ENCODE results near the gene PCYT2. TPM values are rescaled to one million over a fixed set of nuclear protein-coding genes. Genes with fewer than 3 reads are reported as not detected.
A peak's percentile ranks its signal among the peaks of the same experiment; 100 is the strongest.

The PCYT2 gene
- total RNA-seq, 2 donors from 2014 or later = 66.8 to 70.9 TPM

- Histone ChIP-seq H3K27ac (ENCODE audit: low read depth, low read length) (no peak overlapping the region), H3K4me3 (ENCODE audit: low read length) (no peak overlapping the region), H3K4me1 (ENCODE audit: control insufficient read depth, insufficient read depth, low read length) (peaks cover 15% of the 10 kb centered on the region), H3K27me3 (ENCODE audit: control insufficient read depth, insufficient read depth, low read length, poor library complexity, severe bottlenecking) (no peaks in the 10 kb centered on the region), H3K36me3 (ENCODE audit: control insufficient read depth, insufficient read depth, low read length) (peaks cover 21% of the 10 kb centered on the region), H3K9me3 (ENCODE audit: control insufficient read depth, low read length) (no peaks in the 10 kb centered on the region), H3K9ac (ENCODE audit: extremely low read depth, low read length, poor library complexity, severe bottlenecking) (no peak overlapping the region)
- Mint-ChIP-seq H3K27ac (peak overlapping the region; percentile 92), H3K36me3 (ENCODE audit: low read depth) (peaks cover 28% of the 10 kb centered on the region), H3K27me3 (ENCODE audit: insufficient read depth) (no peaks in the 10 kb centered on the region), H3K4me1 (peaks cover 25% of the 10 kb centered on the region), H3K4me3 (peak overlapping the region; percentile 88), H3K9me3 (no peaks in the 10 kb centered on the region)
- no peak for TF ChIP-seq CTCF (conservative IDR thresholded peaks at IDR 0.05)
- WGBS, 2 experiments (ENCODE audit: insufficient coverage in 1 of 2, insufficient read length in 1 of 2) = 92 to 97% methylated on average over 43 to 56 of the region's 58 CpGs
- no peak for DNase-seq
These were observed 11.5 kb upstream of the PCYT2 start for GRCh38 chr17:81922566-81923301.

- H3K4me1 Mint-ChIP-seq = peaks cover 29% of the 10 kb centered on the region
- no peak overlapping the region for H3K4me3 Mint-ChIP-seq
- Histone ChIP-seq H3K4me3 (ENCODE audit: low read length) (no peak overlapping the region), H3K4me1 (ENCODE audit: control insufficient read depth, insufficient read depth, low read length) (peaks cover 15% of the 10 kb centered on the region), H3K27ac (ENCODE audit: low read depth, low read length) (no peak overlapping the region), H3K27me3 (ENCODE audit: control insufficient read depth, insufficient read depth, low read length, poor library complexity, severe bottlenecking) (no peaks in the 10 kb centered on the region), H3K9ac (ENCODE audit: extremely low read depth, low read length, poor library complexity, severe bottlenecking) (no peak overlapping the region), H3K36me3 (ENCODE audit: control insufficient read depth, insufficient read depth, low read length) (peaks cover 21% of the 10 kb centered on the region), H3K9me3 (ENCODE audit: control insufficient read depth, low read length) (no peaks in the 10 kb centered on the region)
- no peak for DNase-seq
- no peaks in the 10 kb centered on the region for H3K27me3 Mint-ChIP-seq (ENCODE audit: insufficient read depth)
- peaks cover 28% of the 10 kb centered on the region for H3K36me3 Mint-ChIP-seq (ENCODE audit: low read depth)
- WGBS, 2 experiments (ENCODE audit: insufficient coverage in 1 of 2, insufficient read length in 1 of 2) = 95% methylated on average over 17 to 23 of the region's 23 CpGs
- no peak for TF ChIP-seq CTCF (conservative IDR thresholded peaks at IDR 0.05)
- H3K27ac Mint-ChIP-seq = peak overlapping the region; percentile 45
- no peaks in the 10 kb centered on the region for H3K9me3 Mint-ChIP-seq
These were observed 10.9 kb upstream of the PCYT2 start for GRCh38 chr17:81921996-81922565.

- DNase-seq = no peak
- WGBS, 2 experiments (ENCODE audit: insufficient coverage in 1 of 2, insufficient read length in 1 of 2) = no CpG with 5 or more reads among the region's 3 CpGs
- no peak overlapping the region for H3K27ac ChIP-seq (ENCODE audit: low read depth, low read length)
- H3K27me3 ChIP-seq (ENCODE audit: control insufficient read depth, insufficient read depth, low read length, poor library complexity, severe bottlenecking) = no peaks in the 10 kb centered on the region
- no peak for TF ChIP-seq CTCF (conservative IDR thresholded peaks at IDR 0.05)
- H3K27ac Mint-ChIP-seq = no peak overlapping the region
- peaks cover 33% of the 10 kb centered on the region for H3K4me1 Mint-ChIP-seq
- H3K9me3 ChIP-seq (ENCODE audit: control insufficient read depth, low read length) = no peaks in the 10 kb centered on the region
- no peak overlapping the region for H3K4me3 ChIP-seq (ENCODE audit: low read length)
- no peak overlapping the region for H3K4me3 Mint-ChIP-seq
- H3K36me3 ChIP-seq (ENCODE audit: control insufficient read depth, insufficient read depth, low read length) = peaks cover 21% of the 10 kb centered on the region
- H3K27me3 Mint-ChIP-seq (ENCODE audit: insufficient read depth) = no peaks in the 10 kb centered on the region
- no peaks in the 10 kb centered on the region for H3K9me3 Mint-ChIP-seq
- H3K4me1 ChIP-seq (ENCODE audit: control insufficient read depth, insufficient read depth, low read length) = peaks cover 17% of the 10 kb centered on the region
- peaks cover 32% of the 10 kb centered on the region for H3K36me3 Mint-ChIP-seq (ENCODE audit: low read depth)
- no peak overlapping the region for H3K9ac ChIP-seq (ENCODE audit: extremely low read depth, low read length, poor library complexity, severe bottlenecking)
These were observed 10.3 kb upstream of the PCYT2 start for GRCh38 chr17:81921537-81921862.
